GM10847 (cell line): ENCODE results near the gene ARHGEF26.

ENCODE experiments used
- POLR2A ChIP-seq: IDR thresholded peaks from 2 replicates; pipeline ENCODE4 v1.6.1; 2011; ENCODE audit not compliant: insufficient read length; ENCODE audit errors: extremely low read depth

The ARHGEF26 gene

DNA sequence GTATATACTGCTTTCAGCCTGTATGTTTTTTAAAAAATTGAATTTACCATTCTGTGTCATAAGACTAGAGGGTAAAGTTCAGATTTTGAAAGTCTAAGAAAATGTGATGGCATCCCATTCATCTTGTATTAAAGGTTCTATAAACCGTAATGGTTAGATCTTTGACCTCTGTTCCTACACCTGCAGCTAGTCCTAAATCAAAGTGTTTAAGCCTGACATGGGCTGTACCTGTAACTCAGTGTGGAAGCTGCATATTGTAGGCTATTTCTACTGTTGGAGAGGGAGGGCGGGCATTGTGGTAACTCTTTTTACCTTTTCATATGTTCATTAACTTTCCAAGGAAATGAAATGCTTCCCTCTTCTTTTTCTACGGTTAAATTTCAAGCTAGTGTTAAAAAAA, 53.9 kb downstream of the ARHGEF26 start:
- no peak for TF ChIP-seq POLR2A

DNA sequence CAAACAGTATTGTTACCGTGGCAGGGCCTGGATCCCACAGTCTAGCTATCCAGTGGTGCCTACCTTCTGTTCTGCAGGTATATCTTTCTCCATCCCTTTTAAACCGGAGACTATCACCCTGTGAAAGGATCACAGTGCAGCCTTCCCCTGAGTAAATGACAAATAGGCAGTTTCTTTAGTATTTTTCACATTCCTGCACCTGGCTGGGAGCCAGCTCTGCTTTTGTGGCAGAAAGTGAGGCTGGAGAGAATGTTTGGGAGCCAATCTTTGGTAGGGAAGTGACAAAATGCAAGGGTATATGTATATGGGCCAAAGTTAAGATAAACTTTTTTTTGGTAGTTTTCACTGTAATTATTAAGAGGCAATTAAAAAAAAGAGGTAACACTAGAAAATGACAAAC, 54.8 kb downstream of the ARHGEF26 start:
- TF ChIP-seq POLR2A, result no peak

DNA sequence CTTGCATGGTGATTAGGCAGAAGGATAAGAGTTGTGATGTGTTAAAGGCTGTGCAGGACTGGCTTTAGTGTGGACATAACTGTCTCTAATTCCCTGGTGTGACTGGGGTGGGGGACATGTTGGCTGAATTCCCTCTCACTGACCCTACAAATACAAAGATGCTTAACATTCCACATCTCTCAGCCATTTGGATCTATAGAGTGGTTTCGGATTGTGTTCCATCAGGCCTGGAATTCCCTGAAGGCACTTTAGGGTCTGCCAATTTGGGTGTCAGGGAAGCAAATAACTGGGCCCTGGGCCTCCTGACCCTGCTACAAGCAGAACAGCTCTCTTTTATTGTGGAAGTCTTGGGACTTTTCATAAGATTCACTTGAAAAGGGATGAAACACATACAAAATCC, 56.2 kb downstream of the ARHGEF26 start:
- TF ChIP-seq POLR2A, result no peak

DNA sequence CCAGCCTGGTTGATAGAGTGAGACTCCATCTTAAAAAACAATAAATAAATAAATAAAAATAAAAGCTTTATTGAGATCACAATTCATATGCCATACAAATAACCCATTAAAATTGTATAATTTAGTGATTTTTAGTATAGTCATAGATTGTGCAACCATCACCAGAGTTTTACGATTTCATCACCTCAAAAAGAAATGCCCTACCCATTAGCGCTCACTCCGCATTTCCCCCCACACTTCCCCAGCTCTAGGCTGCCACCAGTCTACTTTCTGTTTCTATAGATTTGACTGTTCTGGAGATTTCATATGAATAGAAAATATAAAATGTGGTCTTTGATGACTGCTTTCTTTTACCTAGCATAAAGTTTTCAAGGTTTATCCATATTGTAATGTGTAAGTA, 57.0 kb downstream of the ARHGEF26 start:
- TF ChIP-seq POLR2A, result no peak

DNA sequence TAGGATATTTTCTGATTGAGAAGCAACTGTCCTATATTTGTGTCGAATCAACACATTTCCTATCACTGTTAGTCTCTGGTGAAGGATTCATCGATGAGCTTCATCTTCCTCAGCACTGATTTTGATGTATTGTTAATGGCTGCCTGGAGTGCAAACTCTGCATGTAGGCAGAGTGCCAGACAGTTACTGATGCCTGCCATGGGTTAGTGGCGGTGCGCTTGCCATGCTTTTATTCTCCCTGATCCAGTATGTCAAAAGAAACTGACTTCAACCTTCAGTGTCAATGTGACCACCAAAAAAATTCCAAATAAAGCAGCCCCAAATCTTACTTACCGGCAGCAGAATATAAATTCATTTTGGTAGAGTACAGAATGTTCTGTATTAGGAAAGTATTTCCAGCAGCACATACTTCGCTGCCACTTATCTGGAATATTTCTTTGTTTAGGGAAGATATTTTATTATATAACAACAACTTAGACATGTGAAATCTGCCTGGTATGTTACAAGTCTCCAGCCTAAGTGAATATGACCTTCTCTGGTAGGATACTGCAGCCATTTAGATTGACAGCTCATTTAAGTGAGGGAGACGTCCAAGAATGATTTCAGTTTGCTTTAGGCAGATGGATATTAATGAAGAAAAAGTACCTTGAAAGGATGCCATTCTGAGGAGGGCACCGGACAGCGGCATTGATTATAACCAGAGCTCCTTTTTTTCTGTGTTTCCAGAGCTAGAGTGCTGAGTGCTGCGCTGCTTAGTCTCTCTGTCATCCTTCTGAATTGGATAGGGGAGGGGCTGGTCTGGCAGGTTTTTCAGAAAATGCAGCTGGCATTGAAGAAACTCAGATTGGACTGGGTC, 59.9 kb downstream of the ARHGEF26 start:
- no peak for TF ChIP-seq POLR2A

DNA sequence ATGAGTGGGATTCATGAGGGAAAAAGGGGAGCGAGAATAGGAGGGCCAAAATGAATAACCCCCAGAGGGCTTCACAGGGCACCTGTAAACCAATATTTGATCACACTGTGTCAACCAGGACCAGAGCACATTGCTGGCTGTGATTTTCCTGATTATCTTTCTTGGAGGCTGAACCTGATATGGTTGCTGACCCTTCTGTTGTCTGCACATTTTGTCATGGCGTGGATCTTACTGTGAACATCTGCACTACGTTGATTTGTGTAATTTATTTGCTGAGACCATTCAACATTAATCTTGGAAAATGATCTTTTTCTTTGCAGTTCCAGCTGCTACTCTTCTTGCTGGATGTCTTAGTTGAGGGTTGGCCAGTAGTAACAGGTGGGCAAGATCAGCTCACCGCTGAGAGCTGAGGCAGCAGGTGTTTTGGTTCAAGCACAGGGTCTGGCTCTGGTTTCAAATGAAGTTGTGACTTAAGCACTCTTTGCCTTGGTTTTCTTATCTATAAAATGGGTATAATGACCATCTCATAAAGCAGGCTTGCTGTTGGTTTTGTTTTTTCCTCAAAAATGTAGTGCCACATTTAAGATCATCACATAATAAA, 61.2 kb downstream of the ARHGEF26 start:
- no peak for TF ChIP-seq POLR2A

DNA sequence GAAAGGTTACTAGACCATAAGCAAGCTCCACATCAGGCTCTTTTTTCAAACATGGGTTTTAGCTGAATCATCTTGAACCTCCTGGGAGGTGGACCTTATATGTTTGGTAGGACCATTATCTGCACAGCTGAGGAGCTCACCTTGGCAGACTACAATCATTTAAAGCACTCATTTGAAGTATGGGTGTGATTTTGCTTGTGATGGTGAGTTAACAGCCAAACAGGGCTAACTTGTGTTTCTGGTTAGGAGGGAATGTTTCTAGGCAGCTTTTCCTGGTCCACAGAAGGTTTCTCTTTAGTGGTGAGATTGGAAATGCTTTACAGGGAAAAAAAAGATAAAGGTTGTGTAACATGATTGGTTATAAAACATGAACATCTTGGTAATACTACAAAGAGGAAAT, 61.8 kb downstream of the ARHGEF26 start:
- TF ChIP-seq POLR2A, result no peak

DNA sequence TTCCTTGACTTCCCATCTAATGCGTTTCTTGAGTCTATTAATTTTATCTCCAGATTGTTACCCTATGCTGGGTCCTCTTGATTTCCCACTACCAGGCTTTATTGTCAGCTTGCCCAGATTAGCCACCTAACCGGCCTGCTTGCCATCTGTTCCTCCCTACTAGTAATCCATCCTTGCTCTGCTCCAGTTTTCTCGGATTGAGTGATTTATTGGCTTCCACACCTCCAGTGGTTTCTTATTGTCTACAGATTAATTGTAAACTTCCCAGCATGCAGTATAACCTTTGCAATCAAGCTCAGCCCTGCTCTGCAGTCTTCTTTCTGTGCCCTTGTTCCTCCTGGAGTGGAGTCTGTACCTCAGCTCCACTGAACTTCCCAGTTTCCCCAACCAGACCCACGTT, 63.4 kb downstream of the ARHGEF26 start:
- no peak for TF ChIP-seq POLR2A

DNA sequence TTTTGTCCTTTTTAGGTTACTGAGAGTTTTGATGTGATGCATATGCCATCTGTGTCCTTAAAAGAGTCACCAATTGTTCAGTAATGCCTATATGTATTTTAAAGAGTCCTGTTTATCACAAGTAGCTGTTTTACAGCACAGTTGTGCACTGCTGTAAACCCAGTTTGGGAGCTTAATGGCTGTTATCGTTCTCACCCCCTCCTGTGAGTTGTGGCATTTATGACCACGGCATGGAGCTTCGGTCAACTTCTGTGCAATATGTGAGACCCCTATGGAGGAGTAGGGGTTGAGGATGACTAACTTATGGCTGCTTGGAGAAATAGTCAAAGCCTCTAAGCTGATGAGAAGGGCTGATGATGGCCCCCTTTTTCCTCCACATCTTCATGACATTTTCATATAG, 67.2 kb downstream of the ARHGEF26 start:
- no peak for TF ChIP-seq POLR2A

DNA sequence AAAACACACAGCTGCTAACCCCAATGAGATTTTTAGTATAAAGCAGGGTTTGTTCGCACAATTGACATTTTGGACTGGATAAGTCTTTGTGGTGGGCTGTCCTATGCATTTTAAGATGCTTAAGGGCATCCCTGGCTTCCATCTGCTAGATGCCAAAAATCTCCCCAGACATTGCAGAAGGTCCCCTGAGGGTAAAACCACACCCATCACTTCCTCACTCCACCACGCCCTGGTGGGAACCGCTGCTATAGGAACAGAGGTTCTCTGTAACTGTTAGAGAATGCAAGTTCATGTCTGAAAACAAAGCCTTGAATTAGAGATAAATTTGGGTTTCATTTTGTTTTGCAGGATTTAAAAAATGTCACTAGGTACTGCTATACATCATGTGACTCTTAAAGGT, 67.7 kb downstream of the ARHGEF26 start:
- no peak for TF ChIP-seq POLR2A

DNA sequence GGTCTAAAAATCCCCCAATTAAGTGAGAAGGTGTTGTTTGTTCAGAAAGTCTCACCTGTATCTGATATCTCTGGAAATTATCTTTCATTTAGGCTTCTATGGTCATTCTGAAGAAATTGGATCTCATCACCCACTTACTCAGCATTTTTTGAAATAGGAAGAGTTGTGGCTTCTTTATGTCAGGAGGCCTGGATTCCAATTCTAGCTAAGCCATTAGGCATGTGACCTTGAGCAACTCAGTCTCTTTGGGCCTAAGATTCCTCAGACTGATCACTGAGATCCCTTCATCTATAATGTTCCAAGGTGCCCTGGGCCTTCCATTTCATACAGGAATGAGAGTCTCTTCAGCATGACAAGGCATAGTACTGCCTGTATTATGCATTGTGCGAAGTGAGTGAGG, 70.3 kb downstream of the ARHGEF26 start:
- no peak for TF ChIP-seq POLR2A

DNA sequence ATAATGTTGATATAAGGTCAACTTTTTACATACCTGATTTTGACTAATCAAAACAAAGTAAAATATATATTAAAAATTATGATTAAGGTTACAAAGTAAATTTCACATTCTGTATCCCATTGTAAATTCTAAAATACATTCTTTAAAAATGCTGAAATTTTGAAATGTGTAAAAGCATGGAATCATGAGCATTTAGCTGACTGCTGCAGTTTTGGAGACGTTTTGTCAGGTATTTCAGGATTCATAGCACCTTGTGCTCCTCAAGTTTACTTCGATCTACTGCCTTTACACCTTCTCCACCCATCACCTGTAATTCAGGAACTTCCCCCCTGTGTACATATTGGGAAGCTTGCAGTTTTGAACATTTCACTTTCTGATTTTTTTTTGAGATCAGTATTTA, 71.0 kb downstream of the ARHGEF26 start:
- TF ChIP-seq POLR2A, result no peak

DNA sequence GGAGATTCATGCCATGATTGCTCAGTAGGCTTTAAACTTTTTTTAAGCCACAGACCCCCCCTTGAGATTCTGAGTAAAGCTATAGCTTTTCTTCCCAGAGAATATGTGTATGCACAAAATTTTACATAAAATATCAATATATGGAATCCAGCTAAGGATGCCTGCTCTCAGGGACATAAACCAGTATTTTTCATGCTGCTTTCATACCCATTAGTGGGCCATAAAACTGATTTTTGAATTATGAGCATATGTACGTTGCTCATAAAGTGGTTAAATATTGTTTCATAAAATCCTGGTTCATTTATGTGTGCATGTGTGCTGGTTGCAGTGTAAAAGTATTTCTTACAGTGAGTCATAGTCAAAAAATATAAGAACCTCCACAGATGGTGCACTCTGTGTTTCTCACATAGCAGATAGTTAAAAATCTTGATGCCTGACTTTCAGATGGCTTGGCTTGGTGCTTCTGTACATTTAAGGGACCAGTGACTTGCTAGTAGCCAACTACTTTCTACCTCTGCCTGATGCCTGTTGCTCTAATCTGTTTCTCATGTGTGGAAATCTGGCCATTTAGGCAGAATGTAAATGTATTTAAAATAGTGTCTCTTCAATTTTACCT, 71.9 kb downstream of the ARHGEF26 start:
- TF ChIP-seq POLR2A, result no peak

DNA sequence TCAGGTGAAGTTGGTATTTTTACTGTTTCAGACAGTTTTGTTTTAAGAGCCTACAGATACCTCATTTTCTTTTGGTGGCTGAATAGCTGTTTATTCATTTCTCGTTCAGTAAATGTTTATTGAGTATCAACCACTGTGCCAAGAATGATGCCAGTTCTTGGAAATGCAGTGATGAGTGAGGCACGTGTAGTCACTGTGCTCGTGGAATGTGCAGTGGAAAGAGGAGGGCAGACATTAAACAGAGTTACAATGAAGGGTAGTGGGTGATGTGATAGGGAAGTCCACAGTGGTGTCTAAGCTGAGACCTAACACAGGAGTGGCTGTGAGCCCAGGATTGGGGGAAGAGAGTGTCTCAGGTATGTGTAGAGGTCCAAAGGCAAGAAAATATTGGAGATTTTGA, 73.7 kb downstream of the ARHGEF26 start:
- no peak for TF ChIP-seq POLR2A

DNA sequence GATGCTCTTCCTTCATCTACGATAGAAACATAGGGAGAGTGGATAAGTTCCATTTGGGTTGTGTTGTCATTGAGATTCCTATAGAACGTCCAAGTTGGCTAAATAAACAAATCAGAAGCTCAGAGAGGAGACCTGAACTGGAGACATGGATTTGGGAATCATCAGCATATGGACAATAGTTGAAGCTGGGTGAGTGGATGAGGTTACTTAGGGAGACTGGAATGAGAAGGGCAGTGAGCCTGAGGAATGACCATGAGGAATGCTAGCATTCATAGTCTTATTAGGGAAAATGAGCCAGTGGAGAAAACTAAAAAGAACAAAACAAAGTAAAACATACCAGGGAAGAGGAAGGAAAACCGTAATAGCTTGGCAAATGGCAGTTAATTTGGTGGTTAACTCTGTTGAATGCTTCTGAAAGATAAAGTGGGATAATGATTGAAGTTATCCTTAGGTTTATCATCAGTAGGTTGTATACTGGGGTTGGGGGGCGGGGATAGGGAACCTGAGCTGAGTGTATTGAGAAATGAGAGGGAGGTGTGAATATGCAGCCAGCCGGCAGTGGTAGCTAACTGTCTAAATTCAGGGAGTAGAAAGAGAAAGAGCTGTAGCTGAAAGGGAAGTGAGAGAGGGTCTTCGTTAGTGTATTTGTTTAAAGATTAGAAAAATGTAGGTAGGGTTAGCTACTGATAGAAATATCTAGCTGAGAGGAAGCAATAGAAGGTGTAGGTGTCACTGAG, 74.6 kb downstream of the ARHGEF26 start:
- no peak for TF ChIP-seq POLR2A

DNA sequence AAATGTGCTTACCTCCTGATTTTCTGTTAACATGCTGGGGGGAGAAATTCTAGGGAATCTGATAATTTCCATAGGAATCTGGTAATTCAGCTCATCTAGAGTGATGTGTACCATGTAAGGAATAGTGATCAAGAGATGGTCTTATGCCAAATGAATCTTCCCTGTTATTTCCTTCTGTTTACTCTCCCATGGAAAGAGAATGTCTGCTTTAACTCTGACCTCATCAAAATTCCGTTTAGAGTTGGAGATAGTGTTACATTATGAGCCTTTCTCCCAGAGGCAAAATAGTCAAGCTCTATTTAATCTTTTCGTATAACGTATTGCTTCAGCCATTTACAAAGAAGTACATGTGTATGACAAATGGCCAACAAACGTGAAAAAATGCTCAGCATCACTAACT, 76.6 kb downstream of the ARHGEF26 start:
- no peak for TF ChIP-seq POLR2A

DNA sequence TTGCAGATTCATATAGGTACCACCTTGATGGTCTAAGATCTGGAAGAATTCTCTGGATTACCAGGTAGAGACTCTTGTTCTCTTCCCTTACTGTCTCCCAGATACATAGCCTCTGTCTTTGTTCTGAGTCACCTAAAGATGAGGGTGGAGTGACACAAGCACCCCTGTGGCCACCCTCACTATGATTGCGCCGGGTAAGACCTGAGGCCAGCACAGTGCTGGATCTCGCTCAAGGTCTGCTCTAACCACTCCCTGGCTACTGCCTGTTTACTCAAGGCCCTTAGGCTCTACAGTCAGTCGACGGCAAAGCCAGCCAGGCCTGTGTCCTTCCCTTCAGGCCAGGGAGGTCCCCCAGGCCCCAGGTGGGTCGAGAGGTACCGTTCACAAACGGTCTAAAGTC, 88.3 kb downstream of the ARHGEF26 start:
- TF ChIP-seq POLR2A, result no peak
